GM18505 (cell line): ENCODE results near the gene NLRC5.
"Not testable (repeated sequence)": the region's sequence is repeated elsewhere in the genome, so short reads cannot be mapped to it uniquely, and the experiment has no call there.

Experiments
- ATAC-seq: cut with Tn5 transposase; IDR thresholded peaks from one replicate; pipeline ENCODE4 v1.9.1; 2021; ENCODE audit not compliant: unreplicated experiment
- POLR2A ChIP-seq: IDR thresholded peaks from 4 replicates; pipeline ENCODE4 v1.6.1; 2011; ENCODE audit warnings: borderline replicate concordance; ENCODE audit not compliant: insufficient read depth, insufficient read length; ENCODE audit errors: extremely low read depth

NLRC5 gene

GRCh38 chr16:56990407-56991286 is 1.3 kb downstream of the NLRC5 start:
- no peak for ATAC-seq
- peak; percentile 72 for TF ChIP-seq POLR2A

- ATAC-seq = not testable (repeated sequence)
Measured at GRCh38 chr16:56992431-56992830, 3.1 kb downstream of the NLRC5 start.

DNA sequence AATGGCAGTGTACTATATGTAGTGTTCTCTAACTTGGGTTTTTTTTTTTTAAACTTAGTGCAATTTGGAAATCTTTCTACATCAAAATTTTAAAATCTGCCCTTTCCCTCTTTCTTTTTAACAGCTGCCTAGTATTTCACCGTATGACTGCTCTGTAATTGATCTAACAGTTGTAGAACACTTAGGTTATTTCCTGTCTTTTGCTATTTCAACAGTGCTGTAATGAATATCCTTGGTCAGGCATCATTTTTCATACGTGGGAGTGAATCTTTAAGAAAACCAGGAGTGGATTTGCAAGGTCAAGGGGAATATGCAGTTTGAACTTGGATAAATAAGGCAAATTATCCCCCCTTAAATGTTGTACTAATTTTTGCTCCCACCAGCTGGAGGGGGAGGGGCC is 3.8 kb downstream of the NLRC5 start:
- ATAC-seq = no peak
- no peak for TF ChIP-seq POLR2A

DNA sequence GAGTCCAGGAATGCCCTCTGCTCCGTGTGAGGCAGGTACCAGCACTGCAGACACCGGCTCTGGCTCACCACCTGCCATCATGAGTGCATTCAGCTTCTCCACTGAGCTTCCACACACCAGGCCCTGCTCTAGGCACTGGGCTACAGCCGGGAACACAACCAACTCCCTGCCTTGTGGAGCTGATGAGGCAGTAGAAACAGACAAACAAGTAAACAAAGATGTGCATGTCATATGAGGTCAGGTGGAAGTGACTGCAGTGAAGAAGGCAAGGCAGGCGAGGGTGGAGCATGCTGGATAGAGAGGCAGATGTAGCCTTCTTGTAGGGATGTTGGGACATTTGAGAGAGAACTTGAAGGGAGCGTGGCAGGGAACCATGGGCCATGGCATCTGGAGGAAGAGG is 5.0 kb downstream of the NLRC5 start:
- peak; percentile 11 for TF ChIP-seq POLR2A
- no peak for ATAC-seq

- no peak for ATAC-seq
- no peak for TF ChIP-seq POLR2A
Measured at GRCh38 chr16:56995136-56995805, 5.9 kb downstream of the NLRC5 start.

DNA sequence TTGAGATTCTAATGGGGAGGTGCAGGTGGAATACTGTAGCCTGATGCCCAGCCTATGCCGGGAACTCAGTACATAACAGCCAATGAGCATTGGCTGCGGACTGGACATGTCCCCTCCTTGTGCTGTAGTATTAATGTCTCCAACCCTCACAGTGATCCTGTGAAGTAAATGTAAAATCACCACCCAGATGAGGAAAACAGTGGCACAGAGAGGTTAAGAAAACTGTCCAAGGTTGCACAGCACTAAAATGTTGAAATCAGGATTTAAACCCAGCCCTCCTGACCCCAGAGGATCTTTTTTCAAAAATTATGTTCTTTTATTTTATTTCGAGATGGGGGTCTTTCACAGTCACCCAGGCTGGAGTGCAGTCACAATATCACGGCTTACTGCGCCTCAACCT is 7.9 kb downstream of the NLRC5 start:
- no peak for ATAC-seq
- no peak for TF ChIP-seq POLR2A

- no peak for ATAC-seq
- TF ChIP-seq POLR2A = no peak
Measured at GRCh38 chr16:56997931-56998330, 8.6 kb downstream of the NLRC5 start.

- TF ChIP-seq POLR2A = no peak
- no peak for ATAC-seq
Measured at GRCh38 chr16:56998352-56998751, 9.0 kb downstream of the NLRC5 start.

- no peak for TF ChIP-seq POLR2A
- no peak for ATAC-seq
Measured at GRCh38 chr16:56998861-56999260, 9.5 kb downstream of the NLRC5 start.

- ATAC-seq = no peak
- TF ChIP-seq POLR2A = no peak
Measured at GRCh38 chr16:56999409-57000270, 10.3 kb downstream of the NLRC5 start.

DNA sequence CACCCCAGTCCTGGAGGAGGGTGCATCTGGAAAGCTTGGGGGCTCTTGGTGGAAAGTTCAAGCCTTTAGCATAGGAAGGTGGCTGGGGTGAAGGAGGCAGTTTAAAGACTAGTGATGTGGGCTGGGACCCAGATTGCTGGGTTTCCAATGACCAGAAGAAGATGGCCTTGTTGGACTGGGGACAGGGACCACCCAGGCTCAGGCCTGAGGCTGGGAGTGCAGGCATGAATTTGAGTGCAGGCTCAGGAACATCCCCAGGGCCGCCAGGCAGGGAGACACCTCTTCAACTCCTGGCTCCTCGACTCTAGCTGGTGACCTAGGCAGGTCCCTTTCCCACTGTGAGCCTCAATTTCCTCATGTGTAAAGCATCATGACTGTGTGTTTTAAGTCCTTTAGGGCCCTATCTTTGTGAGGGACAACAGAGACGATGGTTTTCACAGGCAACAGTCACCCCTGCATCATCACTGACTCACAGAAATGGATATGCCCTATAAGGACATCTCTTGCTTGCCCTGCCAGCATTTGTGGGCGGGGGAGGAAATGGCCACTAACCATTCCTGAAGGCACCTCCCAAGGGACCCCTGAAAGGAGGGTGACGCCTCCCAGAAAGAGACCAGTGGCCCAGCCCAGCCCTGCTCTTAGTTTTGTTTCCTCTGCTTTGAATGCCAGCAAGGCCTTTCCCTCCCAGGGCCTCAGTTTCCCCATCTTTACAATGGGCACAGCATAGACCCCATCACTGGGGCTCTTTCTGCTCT is 11.1 kb downstream of the NLRC5 start:
- TF ChIP-seq POLR2A = no peak
- ATAC-seq = peak; percentile 40

DNA sequence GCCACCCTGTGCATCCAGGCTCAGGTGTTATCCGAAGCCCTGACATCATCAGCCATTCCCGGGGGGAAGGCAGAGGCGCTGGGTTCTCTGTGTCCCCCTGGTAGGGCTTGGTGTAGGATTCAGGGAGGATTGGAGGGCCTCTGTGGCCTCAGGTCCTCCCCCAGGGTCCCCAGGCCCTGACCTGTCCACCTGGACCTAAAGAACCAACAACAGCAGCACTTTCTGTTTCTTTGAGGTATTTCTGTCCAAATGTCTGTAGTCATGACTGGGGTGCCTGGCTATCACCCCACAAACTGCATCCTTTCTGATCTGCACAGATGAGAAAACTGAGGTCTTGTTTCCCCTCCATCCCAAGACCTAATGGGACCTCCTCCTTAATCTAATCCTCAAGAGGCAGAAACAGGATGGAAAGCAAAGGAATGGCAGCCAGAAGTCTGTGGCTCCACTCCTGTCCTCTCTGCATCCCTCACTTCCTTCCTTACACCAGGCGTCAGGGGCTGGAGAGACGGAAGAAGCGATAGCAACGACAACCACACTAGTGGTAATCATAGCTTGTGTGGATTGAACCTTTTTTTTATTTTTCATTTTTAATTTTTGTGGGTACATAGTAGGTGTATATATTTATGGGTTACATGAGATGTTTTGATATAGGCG is 11.8 kb downstream of the NLRC5 start:
- peak; percentile 4 for ATAC-seq
- no peak for TF ChIP-seq POLR2A

GRCh38 chr16:57003439-57004386 is 14.4 kb downstream of the NLRC5 start:
- ATAC-seq = no peak
- TF ChIP-seq POLR2A = no peak
